Neural cell (in vitro differentiated cells): Measurements from ENCODE around the gene ALOX12. TPM values are rescaled to one million over a fixed set of nuclear protein-coding genes. Genes with fewer than 3 reads are reported as not detected.
A peak's percentile ranks its signal among the peaks of the same experiment; 100 is the strongest.

Experiments used
- H2AFZ ChIP-seq: fragments of 200-600, 300-800 bp; sonication (generic), shearing (Covaris generic); 2 replicates; pipeline ENCODE4 v1.6.0; 2014; ENCODE audit warnings: low read depth, mild to moderate bottlenecking, antibody characterized with exemption, low read length, moderate library complexity
- H3F3A ChIP-seq: fragments of 200-600 bp; shearing (Covaris generic); 2 replicates; pipeline ENCODE4 v1.6.1; 2016; ENCODE audit warnings: mild to moderate bottlenecking, moderate library complexity, mixed read lengths, antibody characterized with exemption, low read length; ENCODE audit not compliant: insufficient read depth, poor library complexity, severe bottlenecking
- H3K27ac ChIP-seq: fragments of 200-600, 300-800 bp; sonication (generic), shearing (Covaris generic); 2 replicates; pipeline ENCODE4 v1.5.1; 2014; ENCODE audit warnings: mild to moderate bottlenecking, low read length, moderate library complexity
- H3K27me3 ChIP-seq: fragments of 300-800, 200-600 bp; sonication (generic), shearing (Covaris generic); 2 replicates; pipeline ENCODE4 v1.6.0; 2014; ENCODE audit warnings: mild to moderate bottlenecking, low read depth, low read length, moderate library complexity; ENCODE audit not compliant: insufficient read depth
- H3K36me3 ChIP-seq: fragments of 300-800, 200-600 bp; sonication (generic), shearing (Covaris generic); 2 replicates; pipeline ENCODE4 v1.5.1; 2014; ENCODE audit warnings: mild to moderate bottlenecking, antibody characterized with exemption, low read length, moderate library complexity; ENCODE audit not compliant: insufficient read depth
- H3K4me2 ChIP-seq: fragments of 300-800, 200-600 bp; sonication (generic), shearing (Covaris generic); 2 replicates; pipeline ENCODE4 v1.6.0; 2014; ENCODE audit warnings: mild to moderate bottlenecking, low read length
- H3K4me3 ChIP-seq: fragments of 300-800, 200-600 bp; sonication (generic), shearing (Covaris generic); 2 replicates; pipeline ENCODE4 v1.5.1; 2014; ENCODE audit warnings: mild to moderate bottlenecking, low read length, moderate library complexity
- H3K79me2 ChIP-seq: fragments of 200-600 bp; shearing (Covaris generic); replicated peaks from 2 replicates; pipeline ENCODE4 v1.6.0; 2014; ENCODE audit warnings: mild to moderate bottlenecking, low read length, moderate library complexity; ENCODE audit not compliant: insufficient read depth
- H3K9ac ChIP-seq: fragments of 300-800, 200-600 bp; sonication (generic), shearing (Covaris generic); 2 replicates; pipeline ENCODE4 v1.6.1; 2016; ENCODE audit warnings: mild to moderate bottlenecking, low read length, mixed read lengths
- H3K9me2 ChIP-seq: fragments of 200-600 bp; shearing (Covaris generic); 2 replicates; pipeline ENCODE4 v1.6.1; 2016; ENCODE audit warnings: mild to moderate bottlenecking, low read length, mixed read lengths; ENCODE audit not compliant: insufficient read depth
- H3K9me3 ChIP-seq: fragments of 200-600, 300-800 bp; sonication (generic), shearing (Covaris generic); 2 replicates; pipeline ENCODE4 v1.6.1; 2016; ENCODE audit warnings: mild to moderate bottlenecking, mixed run types, low read length, moderate library complexity, mixed read lengths
- H4K20me1 ChIP-seq: fragments of 200-600 bp; shearing (Covaris generic); 2 replicates; pipeline ENCODE4 v1.6.1; 2016; ENCODE audit warnings: mild to moderate bottlenecking, mixed run types; ENCODE audit not compliant: insufficient read depth
- CTCF ChIP-seq: fragments of 450-650 bp; IDR thresholded peaks from 2 replicates; pipeline ENCODE4 v1.5.1; 2014; ENCODE audit warnings: antibody characterized with exemption, mild to moderate bottlenecking, moderate library complexity; ENCODE audit not compliant: poor library complexity, severe bottlenecking
- EP300 ChIP-seq: fragments of 450-650 bp; conservative IDR thresholded peaks from 2 replicates; pipeline ENCODE4 v1.6.1; 2014; ENCODE audit warnings: antibody characterized with exemption, mild to moderate bottlenecking, moderate library complexity; ENCODE audit not compliant: poor library complexity, severe bottlenecking
- EZH2 ChIP-seq: fragments of 200-600, 300-800 bp; shearing (Covaris generic), sonication (generic); IDR thresholded peaks from 2 replicates; pipeline ENCODE4 v1.6.1; 2014; ENCODE audit warnings: antibody characterized with exemption, low read length, borderline replicate concordance, mild to moderate bottlenecking; ENCODE audit not compliant: insufficient read depth, poor library complexity, severe bottlenecking
- MXI1 ChIP-seq: fragments of 450-650 bp; conservative IDR thresholded peaks from 2 replicates; pipeline ENCODE4 v1.6.1; 2014; ENCODE audit warnings: antibody characterized with exemption, mild to moderate bottlenecking; ENCODE audit not compliant: poor library complexity, severe bottlenecking
- POLR2AphosphoS5 ChIP-seq: IDR thresholded peaks from 2 replicates; pipeline ENCODE4 v1.6.1; 2012
- RAD21 ChIP-seq: fragments of 450-650 bp; conservative IDR thresholded peaks from 2 replicates; pipeline ENCODE4 v1.6.1; 2014; ENCODE audit warnings: antibody characterized with exemption, mild to moderate bottlenecking, moderate library complexity
- REST ChIP-seq: IDR thresholded peaks from 2 replicates; pipeline ENCODE4 v1.6.1; 2012; ENCODE audit warnings: borderline replicate concordance
- SMC3 ChIP-seq: fragments of 450-650 bp; conservative IDR thresholded peaks from 2 replicates; pipeline ENCODE4 v1.6.1; 2014; ENCODE audit warnings: antibody characterized with exemption, mild to moderate bottlenecking, moderate library complexity; ENCODE audit not compliant: poor library complexity
- TAF1 ChIP-seq: IDR thresholded peaks from 2 replicates; pipeline ENCODE4 v1.6.1; 2012; ENCODE audit warnings: low read depth
- polyA plus RNA-seq: library from polyadenylated mRNA; depleted of rRNA; stranded (reverse); fragments of >200 nt; gene quantifications from 2 replicates; pipeline ENCODE4 v1.2.3, GENCODE V29; 2014

ALOX12 gene
- polyA plus RNA-seq, 1 donor from 2014 or later, result not detected

- Histone ChIP-seq H3K9me3 (no peaks in the 10 kb centered on the region), H3K27me3 (no peaks in the 10 kb centered on the region), H3K9me2 (no peaks in the 10 kb centered on the region), H3K79me2 (no peaks in the 10 kb centered on the region), H2AFZ (no peak overlapping the region), H3K9ac (no peak overlapping the region), H3K36me3 (no peaks in the 10 kb centered on the region), H3F3A (no peaks in the 10 kb centered on the region), H3K4me3 (no peak overlapping the region), H3K4me2 (no peak overlapping the region), H3K27ac (no peak overlapping the region), H4K20me1 (no peaks in the 10 kb centered on the region)
- TF ChIP-seq CTCF (no peak), RAD21 (no peak), EP300 (no peak), EZH2 (no peak), SMC3 (no peak), POLR2AphosphoS5 (no peak), MXI1 (no peak), TAF1 (no peak), REST (no peak)
These were observed 14.4 kb upstream of the ALOX12 start for GRCh38 chr17:6981426-6981825.

- H3F3A ChIP-seq, result no peaks in the 10 kb centered on the region
- no peak overlapping the region for H3K9ac ChIP-seq
- H3K27me3 ChIP-seq, result no peaks in the 10 kb centered on the region
- H3K9me3 ChIP-seq, result no peaks in the 10 kb centered on the region
- H3K36me3 ChIP-seq, result no peaks in the 10 kb centered on the region
- no peaks in the 10 kb centered on the region for H3K79me2 ChIP-seq
- no peak overlapping the region for H3K4me2 ChIP-seq
- no peak for TF ChIP-seq SMC3
- H2AFZ ChIP-seq, result no peak overlapping the region
- no peaks in the 10 kb centered on the region for H3K9me2 ChIP-seq
- peak overlapping the region; percentile 15 for H3K27ac ChIP-seq
- no peaks in the 10 kb centered on the region for H4K20me1 ChIP-seq
- no peak overlapping the region for H3K4me3 ChIP-seq
These were observed 10.6 kb upstream of the ALOX12 start for GRCh38 chr17:6985266-6985665.

GRCh38 chr17:6986676-6987075 is 9.2 kb upstream of the ALOX12 start:
- Histone ChIP-seq H3K9me2 (no peaks in the 10 kb centered on the region), H3K36me3 (no peaks in the 10 kb centered on the region), H3F3A (no peaks in the 10 kb centered on the region), H3K27ac (no peak overlapping the region), H4K20me1 (no peaks in the 10 kb centered on the region), H3K27me3 (no peaks in the 10 kb centered on the region), H3K4me3 (no peak overlapping the region), H3K9me3 (no peaks in the 10 kb centered on the region), H3K4me2 (no peak overlapping the region), H3K79me2 (no peaks in the 10 kb centered on the region), H3K9ac (no peak overlapping the region), H2AFZ (no peak overlapping the region)
- TF ChIP-seq EZH2 (no peak), MXI1 (no peak), REST (no peak), SMC3 (no peak), RAD21 (no peak), CTCF (no peak)
